ENCODE measurements around the gene NFATC2.

Gene NFATC2

GRCh38 chr20:51542571-51543421 lies at the start of gene NFATC2:
Gene NFATC2 (minus strand): TSS chr20:51542719. CDS start chr20:51542499, 220 bp downstream.
- DNase-seq (ENCODE audit: low spot score) = no peak

- DNase-seq (ENCODE audit: low spot score) = no peak
Observed at GRCh38 chr20:51591871-51592270, 49.4 kb upstream of the NFATC2 start.

GRCh38 chr20:51588762-51589161 lies 46.2 kb upstream of the NFATC2 start:
- DNase-seq (ENCODE audit: low spot score) = no peak

GRCh38 chr20:51587145-51587544 lies 44.6 kb upstream of the NFATC2 start:
- DNase-seq (ENCODE audit: low spot score) = no peak

- peak; percentile 50 for DNase-seq (ENCODE audit: low spot score)
Observed at GRCh38 chr20:51586005-51586440, 43.5 kb upstream of the NFATC2 start.

GRCh38 chr20:51585148-51585547 lies 42.6 kb upstream of the NFATC2 start:
- DNase-seq (ENCODE audit: low spot score) = no peak

- DNase-seq (ENCODE audit: low spot score) = no peak
Observed at GRCh38 chr20:51584737-51585136, 42.2 kb upstream of the NFATC2 start.

GRCh38 chr20:51584116-51584515 lies 41.6 kb upstream of the NFATC2 start:
- DNase-seq (ENCODE audit: low spot score) = no peak

GRCh38 chr20:51583499-51583898 lies 41.0 kb upstream of the NFATC2 start:
- DNase-seq (ENCODE audit: low spot score) = no peak

GRCh38 chr20:51583073-51583472 lies 40.6 kb upstream of the NFATC2 start:
- no peak for DNase-seq (ENCODE audit: low spot score)

- DNase-seq (ENCODE audit: low spot score) = no peak
Observed at GRCh38 chr20:51581571-51581970, 39.1 kb upstream of the NFATC2 start.

GRCh38 chr20:51579137-51579536 lies 36.6 kb upstream of the NFATC2 start:
- DNase-seq (ENCODE audit: low spot score) = no peak

- no peak for DNase-seq (ENCODE audit: low spot score)
Observed at GRCh38 chr20:51578145-51578459, 35.6 kb upstream of the NFATC2 start.

- DNase-seq (ENCODE audit: low spot score) = no peak
Observed at GRCh38 chr20:51577432-51578144, 35.1 kb upstream of the NFATC2 start.

GRCh38 chr20:51575486-51575885 lies 33.0 kb upstream of the NFATC2 start:
- DNase-seq (ENCODE audit: low spot score) = no peak

GRCh38 chr20:51574248-51575033 lies 31.9 kb upstream of the NFATC2 start:
- peak; percentile 66 for DNase-seq (ENCODE audit: low spot score)

GRCh38 chr20:51573576-51574243 lies 31.2 kb upstream of the NFATC2 start:
- DNase-seq (ENCODE audit: low spot score) = no peak

GRCh38 chr20:51571460-51571794 lies 28.9 kb upstream of the NFATC2 start:
- no peak for DNase-seq (ENCODE audit: low spot score)

- DNase-seq (ENCODE audit: low spot score) = no peak
Observed at GRCh38 chr20:51570739-51571459, 28.4 kb upstream of the NFATC2 start.

GRCh38 chr20:51569815-51570738 lies 27.6 kb upstream of the NFATC2 start:
- DNase-seq (ENCODE audit: low spot score) = peak; percentile 16
